ENCODE measurements around the gene TRABD. TPM values are rescaled to one million over a fixed set of nuclear protein-coding genes. Genes with fewer than 3 reads are reported as not detected.

TRABD gene
- total RNA-seq, 1 donor from 2014 or later: 35.7 TPM

DNA sequence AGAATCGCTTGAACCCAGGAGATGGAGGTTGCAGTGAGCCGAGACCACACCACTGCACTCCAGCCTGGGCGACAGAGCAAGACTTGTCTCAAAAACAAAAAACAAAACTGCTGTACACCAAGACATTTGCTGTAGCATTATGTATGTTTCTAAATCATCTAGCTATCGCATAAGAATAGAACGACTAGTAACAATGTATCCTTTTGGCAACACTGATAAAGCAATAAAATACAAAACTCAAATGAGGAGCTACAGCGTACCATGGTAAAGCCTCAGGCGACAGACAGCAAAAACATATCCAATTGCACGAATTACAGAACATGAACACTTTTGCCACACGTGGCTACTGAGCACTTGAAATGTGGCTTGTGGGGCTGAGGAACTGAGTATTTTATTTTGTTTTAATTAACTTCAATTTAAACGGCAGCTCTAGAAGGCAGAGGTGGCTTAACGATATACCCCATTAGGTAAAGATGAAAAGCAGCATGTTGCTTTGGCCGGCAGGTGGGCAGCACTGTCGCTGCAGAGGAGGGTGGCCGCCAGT is 56.8 kb downstream of the TRABD start:
- Histone ChIP-seq H3K9me3 (ENCODE audit: insufficient read depth, low read depth, low read length) (no peaks in the 10 kb centered on the region), H3K4me2 (ENCODE audit: low read length) (peak overlapping the region; percentile 99), H3K79me2 (ENCODE audit: insufficient read depth, low read length) (peaks cover 89% of the 10 kb centered on the region), H3K4me1 (ENCODE audit: insufficient read depth, low read length) (peaks cover 28% of the 10 kb centered on the region), H3K9ac (ENCODE audit: low read length) (peak overlapping the region; percentile 45), H4K20me1 (ENCODE audit: insufficient read depth, low read length) (peaks cover 67% of the 10 kb centered on the region), H3K4me3 (ENCODE audit: insufficient read depth, low read depth, low read length) (peak overlapping the region; percentile 60), H3K36me3 (ENCODE audit: insufficient read depth, low read length) (no peaks in the 10 kb centered on the region), H3K27me3 (ENCODE audit: insufficient read depth, low read length) (no peaks in the 10 kb centered on the region), H3K27ac (ENCODE audit: low read depth, low read length) (no peak overlapping the region), H2AFZ (ENCODE audit: low read depth, low read length) (no peak overlapping the region)
- FAIRE-seq (no peak), DNase-seq (ENCODE audit: low read depth) (no peak)
- Mint-ChIP-seq H3K27ac (ENCODE audit: unreplicated experiment) (no peak overlapping the region), H3K9me3 (ENCODE audit: unreplicated experiment) (no peaks in the 10 kb centered on the region), H3K4me3 (ENCODE audit: unreplicated experiment) (peak overlapping the region; percentile 97), H3K36me3 (ENCODE audit: low read depth, unreplicated experiment) (peaks cover 5% of the 10 kb centered on the region), H3K27me3 (ENCODE audit: low read depth, unreplicated experiment) (no peaks in the 10 kb centered on the region), H3K4me1 (ENCODE audit: low read depth, unreplicated experiment) (peaks cover 12% of the 10 kb centered on the region)
- no peak for TF ChIP-seq CTCF (IDR thresholded peaks at IDR 0.05; ENCODE audit: insufficient read depth, low read depth, low read length)
- no peak for TF ChIP-seq EZH2 (IDR thresholded peaks at IDR 0.05; ENCODE audit: insufficient read depth, low read length)

DNA sequence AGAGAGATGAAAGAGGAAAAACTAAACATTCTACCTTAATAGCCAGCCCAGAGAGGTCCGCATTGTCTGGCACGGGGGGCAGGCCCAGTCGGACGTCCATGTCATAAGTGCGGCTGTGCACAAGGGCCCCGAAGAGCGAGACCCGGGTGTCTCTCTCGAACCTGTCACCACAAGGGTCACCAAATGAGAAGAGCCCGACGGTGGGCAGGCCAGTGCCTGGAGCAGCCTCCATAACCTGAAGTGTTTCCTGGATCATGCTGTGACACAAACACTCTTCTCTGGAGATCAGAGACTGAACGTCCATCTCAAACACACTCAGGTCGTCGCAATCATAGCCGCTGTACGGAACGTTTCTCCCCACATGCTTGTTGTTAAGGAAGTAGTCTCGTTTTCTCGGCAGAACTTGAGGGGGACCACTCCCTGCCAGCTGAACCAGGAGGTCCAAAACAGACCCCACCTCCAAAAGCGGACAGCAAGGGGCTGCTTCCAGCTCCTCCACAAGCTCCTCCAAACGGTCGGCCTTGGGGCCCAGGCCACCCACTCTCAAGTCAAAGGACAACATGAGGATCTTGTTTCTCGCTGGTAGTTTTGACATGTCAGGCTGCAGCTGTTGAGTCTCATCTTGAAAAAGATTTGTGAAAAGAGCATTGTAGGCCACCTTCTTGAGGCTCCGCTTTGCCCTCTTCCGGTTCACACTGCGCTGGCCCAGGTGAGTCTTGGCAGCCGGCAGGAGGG is 58.1 kb downstream of the TRABD start:
- Histone ChIP-seq H3K4me1 (ENCODE audit: insufficient read depth, low read length) (peaks cover 35% of the 10 kb centered on the region), H3K4me3 (ENCODE audit: insufficient read depth, low read depth, low read length) (peak overlapping the region; percentile 83), H3K79me2 (ENCODE audit: insufficient read depth, low read length) (peaks cover 88% of the 10 kb centered on the region), H3K9me3 (ENCODE audit: insufficient read depth, low read depth, low read length) (no peaks in the 10 kb centered on the region), H3K4me2 (ENCODE audit: low read length) (peak overlapping the region; percentile 99), H3K27ac (ENCODE audit: low read depth, low read length) (peak overlapping the region; percentile 47), H3K27me3 (ENCODE audit: insufficient read depth, low read length) (no peaks in the 10 kb centered on the region), H3K36me3 (ENCODE audit: insufficient read depth, low read length) (no peaks in the 10 kb centered on the region), H4K20me1 (ENCODE audit: insufficient read depth, low read length) (peaks cover 66% of the 10 kb centered on the region), H2AFZ (ENCODE audit: low read depth, low read length) (peak overlapping the region; percentile 68), H3K9ac (ENCODE audit: low read length) (peak overlapping the region; percentile 94)
- H3K27ac Mint-ChIP-seq (ENCODE audit: unreplicated experiment): peak overlapping the region; percentile 91
- TF ChIP-seq CTCF (IDR thresholded peaks at IDR 0.05; ENCODE audit: insufficient read depth, low read depth, low read length) (no peak), EZH2 (IDR thresholded peaks at IDR 0.05; ENCODE audit: insufficient read depth, low read length) (no peak)
- no peaks in the 10 kb centered on the region for H3K27me3 Mint-ChIP-seq (ENCODE audit: low read depth, unreplicated experiment)
- peak overlapping the region; percentile 97 for H3K4me3 Mint-ChIP-seq (ENCODE audit: unreplicated experiment)
- peaks cover 12% of the 10 kb centered on the region for H3K4me1 Mint-ChIP-seq (ENCODE audit: low read depth, unreplicated experiment)
- DNase-seq (ENCODE audit: low read depth) (no peak), FAIRE-seq (no peak)
- H3K36me3 Mint-ChIP-seq (ENCODE audit: low read depth, unreplicated experiment): peaks cover 5% of the 10 kb centered on the region
- H3K9me3 Mint-ChIP-seq (ENCODE audit: unreplicated experiment): no peaks in the 10 kb centered on the region
